HepG2 (cell line): ENCODE results near the gene KIF19. TPM values are rescaled to one million over a fixed set of nuclear protein-coding genes. Genes with fewer than 3 reads are reported as not detected.

Experiments used
- EP300 ChIP-seq, 3 experiments: sonication (generic) in 1 of 3; formaldehyde crosslinking in 1 of 3; IDR thresholded peaks; 2 replicates each; pipeline versions ENCODE4 v1.5.1 to v1.6.1; 2011 to 2020; ENCODE audit warnings: low read depth in 2 of 3, low read length in 2 of 3, borderline replicate concordance in 1 of 3, improper control_type of control experiment in 1 of 3, mild to moderate bottlenecking in 1 of 3, missing genetic modification reagents in 1 of 3, moderate library complexity in 1 of 3
- FOSL1 ChIP-seq: sonication (generic); formaldehyde crosslinking; IDR thresholded peaks from 2 replicates; pipeline ENCODE4 v1.9.0; 2021; ENCODE audit warnings: missing genetic modification reagents, borderline replicate concordance
- FOXJ3 ChIP-seq: sonication (generic); formaldehyde crosslinking; IDR thresholded peaks from 2 replicates; pipeline ENCODE4 v1.4.0; 2020; ENCODE audit warnings: missing genetic modification reagents, mild to moderate bottlenecking, borderline replicate concordance
- GABPB1 ChIP-seq: IDR thresholded peaks from 2 replicates; pipeline ENCODE4 v1.6.1; 2016; ENCODE audit warnings: mild to moderate bottlenecking, missing genetic modification reagents, moderate library complexity, missing compliant biosample characterization
- GATAD1 ChIP-seq: IDR thresholded peaks from 2 replicates; pipeline ENCODE4 v1.6.1; 2016; ENCODE audit warnings: missing genetic modification reagents, missing compliant biosample characterization
- HNF1A ChIP-seq, 2 experiments: sonication (generic) in 1 of 2; formaldehyde crosslinking in 1 of 2; IDR thresholded peaks; 2 replicates each; pipeline versions ENCODE4 v1.4.0 to v1.6.1; 2016 to 2020; ENCODE audit warnings: borderline replicate concordance in 1 of 2, low read depth in 1 of 2, mild to moderate bottlenecking in 1 of 2, missing genetic modification reagents in 1 of 2
- MIXL1 ChIP-seq: IDR thresholded peaks from 2 replicates; pipeline ENCODE4 v1.6.1; 2016
- REPIN1 ChIP-seq: sonication (generic); formaldehyde crosslinking; IDR thresholded peaks from 2 replicates; pipeline ENCODE4 v1.8.0; 2022; ENCODE audit warnings: missing genetic modification reagents, low read depth, mild to moderate bottlenecking, borderline replicate concordance
- SOX13 ChIP-seq, 3 experiments: fragments of 450-650 bp in 1 of 3; sonication (generic) in 1 of 3; formaldehyde crosslinking in 1 of 3; IDR thresholded peaks in 2 of 3; conservative IDR thresholded peaks in 1 of 3; 2 replicates each; pipeline versions ENCODE4 v1.5.0 to v1.6.1; 2016 to 2020; ENCODE audit warnings: antibody characterized with exemption in 1 of 3, mild to moderate bottlenecking in 1 of 3, missing compliant biosample characterization in 1 of 3, missing genetic modification reagents in 1 of 3, moderate library complexity in 1 of 3
- SP2 ChIP-seq: sonication (generic); formaldehyde crosslinking; IDR thresholded peaks from 2 replicates; pipeline ENCODE4 v1.5.1; 2020; ENCODE audit warnings: mild to moderate bottlenecking, missing genetic modification reagents
- ZBTB21 ChIP-seq: sonication (generic); formaldehyde crosslinking; IDR thresholded peaks from 2 replicates; pipeline ENCODE4 v1.4.0; 2020; ENCODE audit warnings: missing genetic modification reagents
- ZC3H13 ChIP-seq: sonication (generic); formaldehyde crosslinking; IDR thresholded peaks from 2 replicates; pipeline ENCODE4 v1.8.1; 2023; ENCODE audit warnings: mild to moderate bottlenecking, missing genetic modification reagents, moderate library complexity
- ZNF251 ChIP-seq: sonication (generic); formaldehyde crosslinking; IDR thresholded peaks from 2 replicates; pipeline ENCODE4 v1.9.0; 2021; ENCODE audit warnings: mild to moderate bottlenecking, missing genetic modification reagents
- ZNF329 ChIP-seq: sonication (generic); formaldehyde crosslinking; IDR thresholded peaks from 2 replicates; pipeline ENCODE4 v1.9.0; 2021; ENCODE audit warnings: low read depth, mild to moderate bottlenecking, missing genetic modification reagents
- ZNF335 ChIP-seq: sonication (generic); formaldehyde crosslinking; IDR thresholded peaks from 2 replicates; pipeline ENCODE4 v1.4.0; 2020; ENCODE audit warnings: missing genetic modification reagents
- ZNF784 ChIP-seq: sonication (generic); formaldehyde crosslinking; IDR thresholded peaks from 2 replicates; pipeline ENCODE4 v1.5.1; 2020; ENCODE audit warnings: missing genetic modification reagents, mild to moderate bottlenecking, borderline replicate concordance
- ZNF792 ChIP-seq: IDR thresholded peaks from 2 replicates; pipeline ENCODE4 v1.6.1; 2016
- polyA plus RNA-seq, 8 experiments: library from polyadenylated mRNA; depleted of rRNA in 3 of 8; stranded (reverse) in 7 of 8; unstranded in 1 of 8; fragments of >200 nt; fragmentation: Illumina TruSeq in 4 of 8; extraction: Trizol in 4 of 8; gene quantifications; 2 replicates each; pipeline versions ENCODE4 v1.2.1 to v1.2.3, GENCODE V29; 2011 to 2016; ENCODE audit warnings: low read depth in 4 of 8, missing spikeins in 1 of 8, mixed read lengths in 1 of 8; ENCODE audit not compliant: insufficient read depth in 1 of 8
- total RNA-seq, 5 experiments: library from RNA; depleted of rRNA; stranded (reverse); fragments of >200 nt; fragmentation: Illumina TruSeq; extraction: Trizol; gene quantifications; 2 replicates each; pipeline ENCODE4 v1.2.3, GENCODE V29; 2016; ENCODE audit warnings: low read depth in 1 of 5
- TF ChIP-seq, protein P1 (sequence below): sonication (generic); formaldehyde crosslinking; IDR thresholded peaks from 2 replicates; pipeline ENCODE4 v1.4.0; 2020; ENCODE audit warnings: missing genetic modification reagents, borderline replicate concordance

Gene KIF19
- total and polyA plus RNA-seq, 2 of the 13 experiments (the other 11 are each of a cell fraction or from before 2014, with no cell fraction given): not detected

GRCh38 chr17:74373838-74374606 lies 48.0 kb downstream of the KIF19 start (continued):
- TF ChIP-seq ZNF335 (CRISPR knock-in tag): 0 out of 2 replicates have a peak, but pooled peaks have one; percentile 48
- TF ChIP-seq, protein P1, sequence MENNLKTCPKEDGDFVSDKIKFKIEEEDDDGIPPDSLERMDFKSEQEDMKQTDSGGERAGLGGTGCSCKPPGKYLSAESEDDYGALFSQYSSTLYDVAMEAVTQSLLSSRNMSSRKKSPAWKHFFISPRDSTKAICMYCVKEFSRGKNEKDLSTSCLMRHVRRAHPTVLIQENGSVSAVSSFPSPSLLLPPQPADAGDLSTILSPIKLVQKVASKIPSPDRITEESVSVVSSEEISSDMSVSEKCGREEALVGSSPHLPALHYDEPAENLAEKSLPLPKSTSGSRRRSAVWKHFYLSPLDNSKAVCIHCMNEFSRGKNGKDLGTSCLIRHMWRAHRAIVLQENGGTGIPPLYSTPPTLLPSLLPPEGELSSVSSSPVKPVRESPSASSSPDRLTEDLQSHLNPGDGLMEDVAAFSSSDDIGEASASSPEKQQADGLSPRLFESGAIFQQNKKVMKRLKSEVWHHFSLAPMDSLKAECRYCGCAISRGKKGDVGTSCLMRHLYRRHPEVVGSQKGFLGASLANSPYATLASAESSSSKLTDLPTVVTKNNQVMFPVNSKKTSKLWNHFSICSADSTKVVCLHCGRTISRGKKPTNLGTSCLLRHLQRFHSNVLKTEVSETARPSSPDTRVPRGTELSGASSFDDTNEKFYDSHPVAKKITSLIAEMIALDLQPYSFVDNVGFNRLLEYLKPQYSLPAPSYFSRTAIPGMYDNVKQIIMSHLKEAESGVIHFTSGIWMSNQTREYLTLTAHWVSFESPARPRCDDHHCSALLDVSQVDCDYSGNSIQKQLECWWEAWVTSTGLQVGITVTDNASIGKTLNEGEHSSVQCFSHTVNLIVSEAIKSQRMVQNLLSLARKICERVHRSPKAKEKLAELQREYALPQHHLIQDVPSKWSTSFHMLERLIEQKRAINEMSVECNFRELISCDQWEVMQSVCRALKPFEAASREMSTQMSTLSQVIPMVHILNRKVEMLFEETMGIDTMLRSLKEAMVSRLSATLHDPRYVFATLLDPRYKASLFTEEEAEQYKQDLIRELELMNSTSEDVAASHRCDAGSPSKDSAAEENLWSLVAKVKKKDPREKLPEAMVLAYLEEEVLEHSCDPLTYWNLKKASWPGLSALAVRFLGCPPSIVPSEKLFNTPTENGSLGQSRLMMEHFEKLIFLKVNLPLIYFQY (CRISPR knock-in tag): no peak; the same call in 1 of the 2 replicates
- peak; percentile 38; the same call in 1 of the 2 replicates for TF ChIP-seq ZC3H13
- TF ChIP-seq HNF1A (IDR thresholded peaks at IDR 0.05; ENCODE audit: low read depth): peak; percentile 42; the same call in 1 of the 2 replicates
- peak; percentile 71; the same call in 1 of the 2 replicates for TF ChIP-seq HNF1A (CRISPR knock-in tag; IDR thresholded peaks at IDR 0.05; ENCODE audit: borderline replicate concordance)
- TF ChIP-seq GATAD1: peak; percentile 71
- TF ChIP-seq FOSL1: no peak
- no peak for TF ChIP-seq ZNF251
- peak; percentile 80; the same call in 1 of the 2 replicates for TF ChIP-seq ZNF784 (CRISPR knock-in tag)
- peak; percentile 66 to 69 for TF ChIP-seq EP300 (IDR thresholded peaks at IDR 0.05; ENCODE audit: low read depth in 2 of 2, low read length in 2 of 2)
- peak; percentile 55; the same call in 1 of the 2 replicates for TF ChIP-seq EP300 (CRISPR knock-in tag; IDR thresholded peaks at IDR 0.05; ENCODE audit: borderline replicate concordance)
- peak; percentile 95 for TF ChIP-seq ZNF792 (CRISPR knock-in tag)
- TF ChIP-seq SP2 (CRISPR knock-in tag): no peak
- peak; percentile 93 for TF ChIP-seq GABPB1 (CRISPR knock-in tag)
- TF ChIP-seq MIXL1 (CRISPR knock-in tag): peak; percentile 92
- TF ChIP-seq SOX13 (IDR thresholded peaks at IDR 0.05): no peak
- TF ChIP-seq SOX13 (CRISPR knock-in tag; conservative IDR thresholded peaks at IDR 0.05 in 1 of 2, IDR thresholded peaks at IDR 0.05 in 1 of 2): peak in 1 of 2 experiments; percentile 74; a peak in 2 of 4 replicates
- TF ChIP-seq ZNF329: no peak
- TF ChIP-seq REPIN1: peak; percentile 88
- peak; percentile 44; the same call in 1 of the 2 replicates for TF ChIP-seq ZBTB21 (CRISPR knock-in tag)
- TF ChIP-seq FOXJ3 (CRISPR knock-in tag): 0 out of 2 replicates have a peak, but pooled peaks have one; percentile 69
